NB4 (cell line): ENCODE results near the gene COPE.

Experiments used
- DNase-seq: peaks from one replicate; pipeline ENCODE4 v3.0.0; 2010; ENCODE audit warnings: low read depth
- H3K4me3 ChIP-seq: one replicate; pipeline ENCODE4 v1.5.1; 2011; ENCODE audit warnings: mild to moderate bottlenecking, low read depth, low read length, moderate library complexity
- CTCF ChIP-seq: IDR thresholded peaks from one replicate; pipeline ENCODE4 v1.5.1; 2012; ENCODE audit warnings: low read depth, low read length
- MAX ChIP-seq: IDR thresholded peaks from 2 replicates; pipeline ENCODE4 v1.6.1; 2011; ENCODE audit warnings: low read depth, low read length
- MYC ChIP-seq: IDR thresholded peaks from 2 replicates; pipeline ENCODE4 v1.6.1; 2011; ENCODE audit warnings: low read depth, low read length
- POLR2A ChIP-seq: IDR thresholded peaks from 2 replicates; pipeline ENCODE4 v1.6.1; 2011; ENCODE audit warnings: mild to moderate bottlenecking; ENCODE audit not compliant: insufficient read length; ENCODE audit errors: extremely low read depth

Gene COPE

GRCh38 chr19:18899624-18900560 lies 19.3 kb downstream of the COPE start:
- H3K4me3 ChIP-seq, result no peak overlapping the region
- no peak for TF ChIP-seq MAX
- TF ChIP-seq CTCF, result no peak
- TF ChIP-seq MYC, result no peak
- TF ChIP-seq POLR2A, result no peak
- no peak for DNase-seq

GRCh38 chr19:18898607-18899408 lies 20.4 kb downstream of the COPE start:
- no peak overlapping the region for H3K4me3 ChIP-seq
- TF ChIP-seq MAX (no peak), POLR2A (no peak), MYC (no peak), CTCF (no peak)
- DNase-seq, result no peak

- DNase-seq, result no peak
- H3K4me3 ChIP-seq, result no peak overlapping the region
- TF ChIP-seq CTCF, result no peak
- no peak for TF ChIP-seq MAX
- TF ChIP-seq POLR2A, result no peak
These were observed 21.0 kb downstream of the COPE start for GRCh38 chr19:18898081-18898606.

- DNase-seq, result no peak
- no peak overlapping the region for H3K4me3 ChIP-seq
- TF ChIP-seq MYC (no peak), CTCF (no peak), MAX (no peak), POLR2A (no peak)
These were observed 21.8 kb downstream of the COPE start for GRCh38 chr19:18897094-18898029.

- TF ChIP-seq MYC, result no peak
- no peak for TF ChIP-seq CTCF
- no peak for TF ChIP-seq POLR2A
- no peak for TF ChIP-seq MAX
- DNase-seq, result no peak
- H3K4me3 ChIP-seq, result no peak overlapping the region
These were observed 22.8 kb downstream of the COPE start for GRCh38 chr19:18896421-18896841.
